ENCODE measurements around the gene OR1S1. TPM values are rescaled to one million over a fixed set of nuclear protein-coding genes. Genes with fewer than 3 reads are reported as not detected.
"Not testable (repeated sequence)": the region's sequence is repeated elsewhere in the genome, so short reads cannot be mapped to it uniquely, and the experiment has no call there.

Gene OR1S1
- not detected for polyA plus RNA-seq (2013, experiment 1 of 2)
- polyA plus RNA-seq (2013, experiment 2 of 2), result not detected

GRCh38 chr11:58212420-58212819 is at the start of gene OR1S1:
Gene OR1S1 (plus strand): TSS chr11:58212720.
- not testable (repeated sequence) for H3K9ac ChIP-seq (ENCODE audit: low read length); H3K9me3 ChIP-seq (ENCODE audit: control insufficient read depth, low read length); H3K4me3 ChIP-seq (ENCODE audit: insufficient read depth in 1 of 2, low read depth in 1 of 2, low read length in 2 of 2); H3K79me1 ChIP-seq (replicated peaks; ENCODE audit: low read length, poor library complexity, severe bottlenecking); H3K14ac ChIP-seq (ENCODE audit: low read length in 2 of 2); H2AFZ ChIP-seq (ENCODE audit: low read depth, low read length); DNase-seq; H3K4me2 ChIP-seq (ENCODE audit: low read length, poor library complexity, severe bottlenecking); H2AK5ac ChIP-seq (ENCODE audit: low read length, severe bottlenecking); H4K91ac ChIP-seq (ENCODE audit: low read length); H2BK15ac ChIP-seq (ENCODE audit: low read depth, poor library complexity, severe bottlenecking); H3K4ac ChIP-seq (ENCODE audit: low read depth in 1 of 2, low read length in 2 of 2); H3K27me3 ChIP-seq (ENCODE audit: control insufficient read depth in 1 of 2, insufficient read depth in 1 of 2, low read length in 2 of 2); H3K23ac ChIP-seq (ENCODE audit: low read length in 2 of 2); H2BK12ac ChIP-seq (ENCODE audit: low read length in 2 of 2); H3K4me1 ChIP-seq (ENCODE audit: control insufficient read depth, insufficient read depth, low read depth, low read length); H3K18ac ChIP-seq (ENCODE audit: low read depth in 1 of 2, low read length in 2 of 2); H2BK5ac ChIP-seq (ENCODE audit: low read depth, low read length, poor library complexity, severe bottlenecking); H2BK120ac ChIP-seq (ENCODE audit: low read depth, low read length); H4K8ac ChIP-seq (ENCODE audit: low read length); H3K27ac ChIP-seq (ENCODE audit: low read length, poor library complexity, severe bottlenecking); H3K36me3 ChIP-seq (ENCODE audit: control insufficient read depth in 1 of 2, insufficient read depth in 2 of 2, low read depth in 1 of 2, low read length in 2 of 2)
- WGBS, result no CpG with 5 or more reads among the region's 2 CpGs

- H2BK120ac ChIP-seq (ENCODE audit: low read depth, low read length), result no peak overlapping the region
- no peak overlapping the region for H3K18ac ChIP-seq (ENCODE audit: low read depth in 1 of 2, low read length in 2 of 2)
- H3K9me3 ChIP-seq (ENCODE audit: control insufficient read depth, low read length), result no peaks in the 10 kb centered on the region
- H2BK5ac ChIP-seq (ENCODE audit: low read depth, low read length, poor library complexity, severe bottlenecking), result no peak overlapping the region
- no peak overlapping the region for H4K8ac ChIP-seq (ENCODE audit: low read length)
- H3K27ac ChIP-seq (ENCODE audit: low read length, poor library complexity, severe bottlenecking), result no peak overlapping the region
- no peaks in the 10 kb centered on the region for H3K36me3 ChIP-seq (ENCODE audit: control insufficient read depth in 1 of 2, insufficient read depth in 2 of 2, low read depth in 1 of 2, low read length in 2 of 2)
- no peak overlapping the region for H3K9ac ChIP-seq (ENCODE audit: low read length)
- no peak overlapping the region for H3K4me3 ChIP-seq (ENCODE audit: insufficient read depth in 1 of 2, low read depth in 1 of 2, low read length in 2 of 2)
- H3K14ac ChIP-seq (ENCODE audit: low read length in 2 of 2), result no peak overlapping the region
- 81% methylated on average over 2 of the region's 4 CpGs for WGBS
- H3K4me1 ChIP-seq (ENCODE audit: control insufficient read depth, insufficient read depth, low read depth, low read length), result no peaks in the 10 kb centered on the region
- no peak overlapping the region for H4K91ac ChIP-seq (ENCODE audit: low read length)
- H3K4me2 ChIP-seq (ENCODE audit: low read length, poor library complexity, severe bottlenecking), result no peak overlapping the region
- no peak overlapping the region for H2AFZ ChIP-seq (ENCODE audit: low read depth, low read length)
- no peak overlapping the region for H3K23ac ChIP-seq (ENCODE audit: low read length in 2 of 2)
- H2AK5ac ChIP-seq (ENCODE audit: low read length, severe bottlenecking), result no peak overlapping the region
- H2BK15ac ChIP-seq (ENCODE audit: low read depth, poor library complexity, severe bottlenecking), result no peak overlapping the region
- no peaks in the 10 kb centered on the region for H3K27me3 ChIP-seq (ENCODE audit: control insufficient read depth in 1 of 2, insufficient read depth in 1 of 2, low read length in 2 of 2)
- no peak for DNase-seq
- no peaks in the 10 kb centered on the region for H3K79me1 ChIP-seq (replicated peaks; ENCODE audit: low read length, poor library complexity, severe bottlenecking)
- no peak overlapping the region for H2BK12ac ChIP-seq (ENCODE audit: low read length in 2 of 2)
- H3K4ac ChIP-seq (ENCODE audit: low read depth in 1 of 2, low read length in 2 of 2), result no peak overlapping the region
Observed at GRCh38 chr11:58164389-58164788, 48.1 kb upstream of the OR1S1 start.

- no peak overlapping the region for H3K4ac ChIP-seq (ENCODE audit: low read depth in 1 of 2, low read length in 2 of 2)
- no peaks in the 10 kb centered on the region for H3K4me1 ChIP-seq (ENCODE audit: control insufficient read depth, insufficient read depth, low read depth, low read length)
- no peak overlapping the region for H2AFZ ChIP-seq (ENCODE audit: low read depth, low read length)
- H3K4me3 ChIP-seq (ENCODE audit: insufficient read depth in 1 of 2, low read depth in 1 of 2, low read length in 2 of 2), result no peak overlapping the region
- H2BK15ac ChIP-seq (ENCODE audit: low read depth, poor library complexity, severe bottlenecking), result no peak overlapping the region
- H3K79me1 ChIP-seq (replicated peaks; ENCODE audit: low read length, poor library complexity, severe bottlenecking), result no peaks in the 10 kb centered on the region
- no peak overlapping the region for H3K18ac ChIP-seq (ENCODE audit: low read depth in 1 of 2, low read length in 2 of 2)
- WGBS, result 25% methylated on average over 1 of the region's 1 CpG
- no peak overlapping the region for H2AK5ac ChIP-seq (ENCODE audit: low read length, severe bottlenecking)
- no peak overlapping the region for H3K23ac ChIP-seq (ENCODE audit: low read length in 2 of 2)
- H3K14ac ChIP-seq (ENCODE audit: low read length in 2 of 2), result no peak overlapping the region
- no peak overlapping the region for H3K4me2 ChIP-seq (ENCODE audit: low read length, poor library complexity, severe bottlenecking)
- no peak overlapping the region for H4K8ac ChIP-seq (ENCODE audit: low read length)
- H3K36me3 ChIP-seq (ENCODE audit: control insufficient read depth in 1 of 2, insufficient read depth in 2 of 2, low read depth in 1 of 2, low read length in 2 of 2), result no peaks in the 10 kb centered on the region
- no peak overlapping the region for H3K9ac ChIP-seq (ENCODE audit: low read length)
- no peaks in the 10 kb centered on the region for H3K9me3 ChIP-seq (ENCODE audit: control insufficient read depth, low read length)
- H2BK5ac ChIP-seq (ENCODE audit: low read depth, low read length, poor library complexity, severe bottlenecking), result no peak overlapping the region
- no peak overlapping the region for H4K91ac ChIP-seq (ENCODE audit: low read length)
- H3K27me3 ChIP-seq (ENCODE audit: control insufficient read depth in 1 of 2, insufficient read depth in 1 of 2, low read length in 2 of 2), result no peaks in the 10 kb centered on the region
- no peak overlapping the region for H3K27ac ChIP-seq (ENCODE audit: low read length, poor library complexity, severe bottlenecking)
- no peak for DNase-seq
- no peak overlapping the region for H2BK12ac ChIP-seq (ENCODE audit: low read length in 2 of 2)
- no peak overlapping the region for H2BK120ac ChIP-seq (ENCODE audit: low read depth, low read length)
Observed at GRCh38 chr11:58164990-58165389, 47.5 kb upstream of the OR1S1 start.

- Histone ChIP-seq H2AFZ (ENCODE audit: low read depth, low read length) (no peak overlapping the region), H3K79me1 (replicated peaks; ENCODE audit: low read length, poor library complexity, severe bottlenecking) (no peaks in the 10 kb centered on the region), H3K4me3 (ENCODE audit: insufficient read depth in 1 of 2, low read depth in 1 of 2, low read length in 2 of 2) (no peak overlapping the region), H2BK120ac (ENCODE audit: low read depth, low read length) (no peak overlapping the region), H3K4me1 (ENCODE audit: control insufficient read depth, insufficient read depth, low read depth, low read length) (no peaks in the 10 kb centered on the region), H3K4me2 (ENCODE audit: low read length, poor library complexity, severe bottlenecking) (no peak overlapping the region), H2BK5ac (ENCODE audit: low read depth, low read length, poor library complexity, severe bottlenecking) (no peak overlapping the region), H3K27me3 (ENCODE audit: control insufficient read depth in 1 of 2, insufficient read depth in 1 of 2, low read length in 2 of 2) (no peaks in the 10 kb centered on the region), H2BK12ac (ENCODE audit: low read length in 2 of 2) (no peak overlapping the region), H3K36me3 (ENCODE audit: control insufficient read depth in 1 of 2, insufficient read depth in 2 of 2, low read depth in 1 of 2, low read length in 2 of 2) (no peaks in the 10 kb centered on the region), H4K91ac (ENCODE audit: low read length) (no peak overlapping the region), H2BK15ac (ENCODE audit: low read depth, poor library complexity, severe bottlenecking) (no peak overlapping the region), H3K14ac (ENCODE audit: low read length in 2 of 2) (no peak overlapping the region), H2AK5ac (ENCODE audit: low read length, severe bottlenecking) (no peak overlapping the region), H4K8ac (ENCODE audit: low read length) (no peak overlapping the region), H3K18ac (ENCODE audit: low read depth in 1 of 2, low read length in 2 of 2) (no peak overlapping the region), H3K9ac (ENCODE audit: low read length) (no peak overlapping the region), H3K27ac (ENCODE audit: low read length, poor library complexity, severe bottlenecking) (no peak overlapping the region), H3K9me3 (ENCODE audit: control insufficient read depth, low read length) (no peaks in the 10 kb centered on the region), H3K23ac (ENCODE audit: low read length in 2 of 2) (no peak overlapping the region), H3K4ac (ENCODE audit: low read depth in 1 of 2, low read length in 2 of 2) (no peak overlapping the region)
- no peak for DNase-seq
- WGBS, result 55% methylated on average over 5 of the region's 7 CpGs
Observed at GRCh38 chr11:58165504-58166106, 46.9 kb upstream of the OR1S1 start.

Measured in mesenchymal stem cell (in vitro differentiated cells and primary cell).